Stimulated activated CD8-positive, alpha-beta memory T cell treated with anti-CD3 and anti-CD28 coated beads, Interleukin-15, amount 100 ng/mL, for 24 hours (primary cell): ENCODE data around the gene BRMS1L.
"Not testable (repeated sequence)": the region's sequence is repeated elsewhere in the genome, so short reads cannot be mapped to it uniquely, and the experiment has no call there.

Experiments used
- DNase-seq: peaks from one replicate; pipeline ENCODE4 v3.0.0-alpha.2; 2020; ENCODE audit warnings: low read depth

The BRMS1L gene

DNA sequence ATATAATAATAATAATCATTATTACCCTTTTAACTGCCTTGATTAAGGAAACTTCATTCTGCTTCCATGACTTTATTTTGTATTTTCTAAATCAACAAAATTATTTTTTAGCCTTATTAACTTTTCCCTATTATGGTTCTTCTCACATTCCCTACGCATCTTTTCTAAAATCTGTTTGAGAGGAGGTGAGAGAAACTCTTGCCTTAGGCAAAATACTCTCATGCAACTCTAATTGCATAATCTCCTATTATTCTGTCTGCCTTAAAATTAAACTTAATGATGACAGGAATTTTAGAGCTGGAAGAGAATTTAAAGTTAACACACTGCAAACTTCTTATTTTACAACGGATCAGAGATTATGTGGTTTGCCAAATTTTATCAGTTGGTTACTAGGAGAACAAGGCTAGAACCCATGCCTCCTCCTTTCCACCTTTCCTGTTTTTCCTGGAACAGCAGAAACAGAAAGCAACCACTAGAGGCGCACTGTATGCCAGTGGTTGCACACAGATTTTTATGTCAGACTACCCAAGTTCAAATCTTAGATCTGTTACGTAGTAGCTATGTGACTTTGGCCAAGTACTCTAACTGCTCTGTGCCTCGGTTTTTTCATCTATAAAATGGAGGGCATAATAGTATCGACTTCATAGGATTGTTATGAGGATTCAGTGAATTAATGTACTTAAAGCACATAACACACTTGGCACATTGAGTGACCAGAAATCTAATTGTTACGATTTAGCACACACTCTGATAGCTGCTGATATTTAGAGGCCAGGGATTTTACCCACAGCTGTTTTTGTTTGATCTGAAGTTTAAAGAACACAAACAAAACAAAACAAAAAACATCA is 4.3 kb upstream of the BRMS1L start:
- DNase-seq: no peak

DNA sequence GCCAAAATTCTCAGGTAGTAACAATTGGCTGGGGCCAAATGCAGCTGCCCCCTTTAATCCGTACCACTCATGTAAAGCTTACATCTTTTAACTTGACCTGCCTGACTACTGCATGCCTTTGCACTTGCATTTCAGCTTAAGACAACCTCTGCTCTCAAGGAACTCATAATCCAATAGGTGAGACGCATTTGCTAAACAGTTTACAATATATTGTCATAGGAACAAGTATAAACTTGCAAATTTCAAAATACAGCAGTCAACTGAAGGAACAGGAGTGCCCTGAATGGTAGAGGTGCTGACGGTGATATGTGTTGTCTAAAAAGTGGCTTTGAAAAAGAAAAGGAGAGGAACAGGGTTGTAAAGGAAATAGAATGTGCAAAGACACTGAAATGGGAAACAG is 3.6 kb upstream of the BRMS1L start:
- DNase-seq: no peak

DNA sequence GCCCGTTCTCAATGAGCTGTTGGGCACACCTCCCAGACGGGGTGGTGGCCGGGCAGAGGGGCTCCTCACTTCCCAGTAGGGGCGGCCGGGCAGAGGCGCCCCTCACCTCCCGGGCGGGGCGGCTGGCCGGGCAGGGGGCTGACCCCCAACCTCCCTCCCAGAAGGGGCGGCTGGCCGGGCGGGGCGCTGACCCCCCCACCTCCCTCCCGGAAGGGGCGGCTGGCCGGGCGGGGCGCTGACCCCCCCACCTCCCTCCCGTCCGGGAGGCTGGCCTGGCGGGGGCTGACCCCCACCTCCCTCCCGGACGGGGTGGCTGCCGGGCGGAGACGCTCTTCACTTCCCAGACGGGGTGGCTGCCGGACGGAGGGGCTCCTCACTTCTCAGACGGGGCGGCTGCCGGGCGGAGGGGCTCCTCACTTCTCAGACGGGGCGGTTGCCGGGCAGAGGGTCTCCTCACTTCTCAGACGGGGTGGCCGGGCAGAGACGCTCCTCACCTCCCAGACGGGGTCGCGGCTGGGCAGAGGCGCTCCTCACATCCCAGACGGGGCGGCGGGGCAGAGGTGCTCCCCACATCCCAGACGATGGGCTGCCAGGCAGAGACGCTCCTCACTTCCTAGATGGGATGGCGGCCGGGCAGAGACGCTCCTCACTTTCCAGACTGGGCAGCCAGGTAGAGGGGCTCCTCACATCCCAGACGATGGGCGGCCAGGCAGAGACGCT is 1.5 kb upstream of the BRMS1L start:
- not testable (repeated sequence) for DNase-seq

DNA sequence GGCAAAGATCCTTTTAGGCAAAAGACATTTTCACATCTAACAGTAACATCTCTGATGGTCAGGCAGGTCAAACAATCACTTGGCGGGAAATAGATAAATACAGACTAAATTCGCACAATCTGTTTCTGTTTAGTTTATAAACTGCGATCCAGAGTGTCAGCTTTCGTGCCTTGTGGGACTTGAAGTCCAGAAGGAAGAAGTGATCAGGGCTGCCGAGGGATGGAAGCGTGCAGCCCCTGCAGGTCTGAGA is 245 bp upstream of the BRMS1L start:
- no peak for DNase-seq

DNA sequence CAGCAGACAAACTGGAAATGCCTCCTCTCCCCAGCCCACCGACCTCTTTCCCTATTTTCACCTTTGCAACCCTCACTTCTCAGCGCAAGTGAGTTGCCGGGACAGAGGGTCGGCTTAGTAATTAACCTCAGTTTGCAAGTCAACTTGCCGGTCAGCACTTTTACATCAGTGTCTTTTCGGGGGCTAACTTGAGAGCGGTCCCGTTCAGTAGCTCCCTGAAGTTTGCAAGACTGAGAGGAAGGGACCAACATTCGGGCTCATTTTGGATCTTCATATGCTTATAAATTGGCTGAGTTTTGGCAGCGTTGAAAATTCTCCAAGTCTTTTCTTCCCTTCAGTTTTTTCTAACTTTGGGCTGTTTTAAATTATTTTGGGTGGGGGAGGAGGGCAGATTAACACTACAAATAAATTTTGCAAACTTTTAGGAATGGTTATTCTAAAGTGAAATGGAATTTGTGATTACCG is 846 bp downstream of the BRMS1L start:
- DNase-seq: no peak

DNA sequence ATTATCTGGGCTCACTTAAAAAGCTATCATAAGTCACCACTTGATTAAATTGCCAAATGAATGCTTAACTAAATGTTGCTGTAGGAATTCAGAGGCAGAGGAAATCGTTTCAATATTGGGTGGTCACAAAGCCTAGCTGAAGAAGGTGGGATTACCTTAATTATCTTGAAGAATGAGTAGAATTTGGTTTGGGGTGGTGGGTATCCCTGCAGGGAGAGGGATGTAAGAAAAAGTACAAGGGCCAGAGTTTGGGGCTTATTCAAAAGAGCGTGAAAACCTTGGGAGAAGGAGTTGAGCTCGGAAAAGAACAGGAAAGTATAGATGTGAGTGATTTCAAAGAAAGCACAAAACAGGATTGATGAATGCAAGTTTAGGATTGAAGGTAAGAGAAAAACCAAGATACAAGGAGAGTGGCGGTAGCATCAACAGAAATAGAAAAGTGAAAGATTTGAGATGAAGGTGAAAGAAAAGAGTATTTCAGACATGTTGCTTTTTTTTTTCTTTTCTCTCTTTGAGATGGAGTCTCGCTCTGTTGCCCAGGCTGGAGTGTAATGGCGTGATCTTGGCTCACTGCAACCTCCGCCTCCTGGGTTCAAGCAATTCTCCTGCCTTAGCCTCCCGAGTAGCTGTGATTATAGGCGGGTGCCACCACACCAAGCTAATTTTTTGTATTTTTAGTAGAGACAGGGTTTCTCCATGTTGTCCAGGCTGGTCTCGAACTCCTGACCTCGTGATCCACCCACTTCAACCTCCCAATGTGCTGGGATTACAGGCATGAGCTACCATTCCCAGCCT is 1.7 kb downstream of the BRMS1L start:
- no peak for DNase-seq

DNA sequence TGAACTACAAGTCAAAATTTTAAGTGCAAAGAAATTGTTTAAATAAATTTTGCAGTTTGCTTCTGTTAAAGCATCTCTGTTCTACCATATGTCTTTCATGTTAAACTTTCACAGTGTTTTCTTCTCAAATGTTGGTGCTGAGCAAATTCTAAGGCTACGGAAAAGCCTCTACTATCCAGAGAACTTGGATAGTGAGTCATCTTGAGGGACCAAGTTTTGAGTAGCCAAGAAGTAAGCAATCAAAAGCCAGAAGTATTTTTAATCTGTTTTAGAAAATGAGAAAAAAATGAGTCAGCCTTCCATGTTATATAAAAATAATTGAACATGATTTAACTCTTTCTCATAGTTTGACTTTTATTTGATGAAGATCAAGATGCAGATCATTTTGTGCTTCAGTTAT is 3.3 kb downstream of the BRMS1L start:
- DNase-seq: no peak

DNA sequence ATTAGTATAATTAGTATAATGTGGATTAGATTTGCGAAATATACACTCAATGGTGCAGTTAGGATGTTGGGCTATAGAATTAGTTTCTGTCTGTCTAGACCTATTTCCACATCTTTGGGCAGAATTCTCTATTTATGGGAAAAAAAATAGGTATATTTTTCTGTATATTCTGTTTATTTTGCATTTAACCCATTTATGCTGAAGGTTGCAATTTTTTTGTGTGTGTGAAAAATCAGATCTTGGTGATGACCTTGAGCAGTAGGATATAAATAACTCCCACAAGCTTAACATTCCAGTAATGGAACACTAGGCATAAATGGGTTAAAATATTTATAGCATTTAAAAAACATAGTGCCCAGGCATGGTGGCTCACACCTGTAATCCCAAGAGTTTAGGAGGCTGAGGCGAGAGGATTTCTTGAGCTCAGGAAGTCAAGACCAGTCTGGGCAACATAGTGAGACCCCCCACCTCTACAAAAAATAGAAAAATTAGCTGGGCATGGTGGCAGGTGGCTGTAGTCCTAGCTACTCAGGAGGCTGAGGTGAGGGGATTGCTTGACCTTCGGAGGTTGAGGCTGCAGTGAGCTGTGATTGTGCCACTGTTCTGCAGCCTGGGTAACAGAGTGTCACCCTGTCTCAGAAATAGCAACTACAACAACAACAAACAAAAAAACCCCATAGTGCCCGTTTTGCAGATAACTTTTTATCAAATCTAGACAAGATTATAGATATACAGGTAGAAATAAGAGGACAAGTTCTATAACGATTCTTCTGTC is 9.3 kb downstream of the BRMS1L start:
- DNase-seq: no peak

DNA sequence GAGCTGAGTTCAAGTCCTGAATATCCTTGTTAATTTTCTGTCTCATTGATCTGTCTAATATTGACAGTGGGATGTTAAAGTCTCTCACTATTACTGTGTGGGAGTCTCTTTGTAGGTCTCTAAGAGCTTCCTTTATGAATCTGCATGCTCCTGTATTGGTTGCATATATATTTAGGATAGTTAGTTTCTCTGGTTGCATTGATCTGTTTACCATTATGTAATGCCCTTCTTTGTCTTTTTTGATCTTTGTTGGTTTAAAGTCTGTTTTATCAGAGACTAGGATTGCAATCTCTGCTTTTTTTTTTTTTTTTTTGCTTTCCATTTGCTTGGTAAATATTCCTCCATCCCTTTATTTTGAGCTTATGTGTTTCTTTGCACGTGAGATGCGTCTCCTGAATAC is 15.6 kb downstream of the BRMS1L start:
- not testable (repeated sequence) for DNase-seq

DNA sequence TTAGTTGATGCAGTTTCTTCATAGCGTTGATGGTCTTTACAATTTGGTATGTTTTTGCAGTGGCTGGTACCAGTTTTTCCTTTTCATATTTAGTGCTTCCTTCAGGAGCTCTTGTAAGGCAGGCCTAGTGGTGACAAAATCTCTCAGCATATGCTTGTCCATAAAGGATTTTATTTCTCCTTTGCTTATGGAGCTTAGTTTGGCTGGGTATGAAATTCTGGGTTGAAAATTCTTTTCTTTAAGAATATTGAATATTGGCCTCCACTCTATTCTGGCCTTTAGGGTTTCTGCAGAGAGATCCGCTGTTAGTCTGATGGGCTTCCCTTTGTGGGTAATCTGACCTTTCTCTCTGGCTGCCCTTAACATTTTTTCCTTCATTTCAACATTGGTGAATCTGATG is 16.1 kb downstream of the BRMS1L start:
- DNase-seq: not testable (repeated sequence)

DNA sequence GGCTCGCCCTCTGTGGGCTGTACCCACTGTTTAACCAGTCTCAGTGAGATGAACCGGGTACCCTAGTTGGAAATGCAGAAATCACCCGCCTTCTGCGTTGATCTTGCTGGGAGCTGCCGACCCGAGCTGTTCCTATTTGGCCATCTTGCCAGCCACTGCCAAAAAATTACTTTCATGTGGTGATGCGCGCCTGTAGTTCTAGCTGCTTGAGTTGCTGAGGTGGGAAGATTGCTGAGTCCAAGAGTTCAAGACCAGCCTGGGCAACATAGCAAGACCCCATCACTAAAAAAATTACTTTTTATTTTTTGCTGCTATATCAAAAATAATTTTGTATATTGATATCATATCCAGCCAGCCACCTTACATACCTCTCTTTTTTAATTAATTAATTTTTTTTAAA is 18.4 kb downstream of the BRMS1L start:
- no peak for DNase-seq

DNA sequence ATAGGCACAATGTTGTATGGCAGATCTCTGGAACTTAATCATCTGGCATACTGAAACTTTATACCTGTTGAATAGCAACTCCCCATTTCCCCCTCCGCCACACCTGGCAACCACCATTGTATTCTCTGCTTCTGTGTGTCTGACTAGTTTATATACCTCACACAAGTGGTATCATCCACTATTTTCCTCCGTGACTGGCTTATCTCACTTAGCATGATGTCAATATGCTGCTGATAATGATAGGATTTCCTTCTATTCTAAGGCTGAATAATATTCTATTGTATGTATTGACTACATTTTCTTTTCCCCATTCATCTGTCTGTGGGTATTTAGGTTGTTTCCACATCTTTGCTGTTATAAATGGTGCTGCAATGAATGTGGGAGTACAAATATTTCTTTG is 21.5 kb downstream of the BRMS1L start:
- no peak for DNase-seq

DNA sequence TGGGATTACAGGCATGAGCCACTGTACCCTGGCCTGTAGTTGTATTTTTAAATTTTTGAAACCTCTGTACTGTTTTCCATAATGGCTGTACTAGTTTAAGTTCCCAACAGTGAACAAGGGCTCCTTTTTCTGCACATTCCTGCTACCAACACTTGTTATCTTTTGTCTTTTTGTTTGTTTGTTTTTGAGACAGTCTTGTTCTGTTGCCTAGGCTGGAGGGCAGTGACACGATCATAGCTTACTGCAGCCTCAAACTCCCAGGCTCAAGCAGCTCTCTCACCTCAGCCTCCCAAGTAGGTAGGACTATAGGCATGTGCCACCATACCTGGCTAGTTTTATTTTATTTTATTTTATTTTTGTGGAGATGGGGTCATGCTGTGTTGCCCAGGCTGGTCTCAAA is 23.0 kb downstream of the BRMS1L start:
- no peak for DNase-seq

DNA sequence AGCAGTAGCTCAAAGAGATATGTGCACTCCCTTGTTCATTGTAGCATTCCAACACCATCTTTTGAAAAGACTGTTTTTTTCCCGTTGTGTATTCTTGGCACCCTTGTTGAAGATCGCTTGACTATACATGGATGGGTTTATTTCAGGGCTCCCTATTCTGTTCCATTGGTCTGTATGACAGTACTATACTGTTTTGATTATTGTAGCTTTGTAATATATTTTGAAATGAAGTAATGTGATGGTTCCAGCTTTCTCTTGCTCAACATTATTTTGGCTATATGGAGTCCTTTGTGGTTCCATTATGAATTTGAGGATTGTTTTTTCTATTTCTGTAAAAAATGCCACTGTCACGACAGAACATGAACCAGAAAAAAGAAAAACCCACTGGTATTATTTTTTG is 25.7 kb downstream of the BRMS1L start:
- DNase-seq: no peak

DNA sequence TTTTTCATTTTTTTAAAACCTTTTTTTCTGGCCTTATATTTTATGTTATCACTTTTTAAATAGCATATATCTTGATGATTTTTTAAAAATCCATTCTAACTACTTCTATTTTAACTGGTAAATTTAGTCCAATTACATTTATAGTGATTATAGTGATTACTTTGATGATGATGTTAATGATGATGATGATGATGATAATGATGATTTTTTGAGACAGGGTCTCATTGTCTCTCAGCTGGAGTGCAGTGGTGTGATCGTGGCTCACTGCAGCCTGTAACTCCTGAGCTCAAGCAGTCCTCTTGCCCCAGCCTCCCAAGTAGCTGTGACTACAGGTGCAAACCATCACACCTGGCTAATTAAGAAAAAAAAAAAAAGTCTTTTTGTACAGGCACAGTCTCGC is 27.1 kb downstream of the BRMS1L start:
- DNase-seq: no peak

DNA sequence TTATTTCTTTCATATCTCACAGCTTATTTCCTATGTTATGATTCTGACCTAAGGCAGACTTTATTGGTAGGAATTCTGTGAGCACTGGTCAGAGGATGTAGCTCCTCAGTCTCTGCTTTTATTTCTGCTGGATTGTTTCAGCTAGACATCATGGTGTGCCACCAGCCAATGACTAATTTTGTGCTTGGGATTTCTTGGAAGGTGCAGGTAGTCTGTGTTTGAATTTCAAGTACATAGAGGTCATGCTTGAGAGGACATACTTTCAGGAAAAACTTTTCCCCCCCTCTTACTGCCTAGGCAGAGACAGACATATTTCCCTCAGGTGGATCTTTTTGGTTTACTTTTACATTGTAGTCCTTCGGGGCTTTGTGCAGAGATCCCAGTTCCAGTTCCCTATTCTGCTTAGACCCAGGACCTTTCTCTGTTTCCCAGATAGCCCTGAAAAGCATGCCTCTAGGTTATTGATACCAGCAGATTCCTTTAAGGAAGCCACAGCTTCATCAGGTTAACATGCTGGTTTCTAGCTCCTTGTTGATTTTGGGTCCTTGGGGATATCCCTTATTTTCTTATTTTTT is 28.6 kb downstream of the BRMS1L start:
- no peak for DNase-seq

DNA sequence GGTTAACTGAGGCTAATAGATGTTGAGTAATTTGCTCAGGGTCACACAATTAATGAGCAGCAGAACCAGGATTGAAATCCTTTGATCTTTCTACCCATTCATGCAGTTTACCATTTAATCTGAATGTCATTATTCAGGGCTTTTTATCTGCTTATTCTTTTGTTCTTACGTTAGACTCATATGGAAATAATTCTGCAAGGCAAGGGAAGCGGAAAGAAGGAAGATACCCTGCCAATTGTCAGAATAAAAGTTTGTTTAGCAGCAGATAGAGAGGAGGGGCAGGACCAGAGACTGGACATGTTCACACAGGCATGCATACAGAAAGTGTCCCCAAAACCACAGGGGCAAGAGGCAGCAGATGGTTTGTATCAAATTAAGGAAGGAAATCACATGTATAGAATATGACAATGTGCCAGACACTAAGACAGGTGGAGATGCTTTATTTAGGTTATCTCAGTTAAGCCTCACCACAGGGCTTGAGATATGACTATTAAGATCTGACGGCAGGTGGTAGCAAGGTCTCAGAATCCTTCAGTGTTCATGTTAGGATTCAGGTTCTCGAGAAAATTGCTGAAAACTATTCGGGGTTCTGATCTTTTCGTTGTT is 29.8 kb downstream of the BRMS1L start:
- no peak for DNase-seq

DNA sequence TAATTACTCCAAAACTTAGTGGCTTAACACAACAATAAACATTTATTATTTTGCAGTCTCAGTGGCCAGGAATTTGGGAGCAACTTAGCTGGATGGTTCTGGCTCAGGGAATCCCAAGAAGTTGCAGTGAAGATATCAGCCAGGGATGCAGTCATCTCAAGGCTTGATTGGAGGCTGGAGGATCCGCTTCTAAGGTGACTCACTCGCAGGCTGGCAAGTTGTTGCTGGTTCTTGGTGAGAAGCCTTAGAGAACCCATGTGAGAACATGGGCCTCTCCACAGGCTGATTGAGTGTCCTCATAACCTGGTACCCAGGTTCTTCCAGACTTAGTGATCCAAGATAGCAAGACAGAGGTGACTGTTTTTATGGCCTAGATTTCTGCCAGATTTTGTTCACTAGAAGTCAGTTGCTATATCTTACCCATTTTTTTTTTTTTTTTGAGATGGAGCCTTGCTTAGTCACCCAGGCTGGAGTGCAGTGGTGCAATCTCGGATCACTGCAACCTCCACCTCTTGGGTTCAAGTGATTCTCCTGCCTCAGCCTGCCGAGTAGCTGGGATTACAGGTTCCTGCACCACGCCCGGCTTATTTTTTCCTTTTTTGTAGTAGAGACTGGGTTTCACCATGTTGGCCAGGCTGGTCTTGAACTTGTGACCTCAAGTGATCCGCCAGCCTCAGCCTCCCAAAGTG is 32.5 kb downstream of the BRMS1L start:
- DNase-seq: no peak

DNA sequence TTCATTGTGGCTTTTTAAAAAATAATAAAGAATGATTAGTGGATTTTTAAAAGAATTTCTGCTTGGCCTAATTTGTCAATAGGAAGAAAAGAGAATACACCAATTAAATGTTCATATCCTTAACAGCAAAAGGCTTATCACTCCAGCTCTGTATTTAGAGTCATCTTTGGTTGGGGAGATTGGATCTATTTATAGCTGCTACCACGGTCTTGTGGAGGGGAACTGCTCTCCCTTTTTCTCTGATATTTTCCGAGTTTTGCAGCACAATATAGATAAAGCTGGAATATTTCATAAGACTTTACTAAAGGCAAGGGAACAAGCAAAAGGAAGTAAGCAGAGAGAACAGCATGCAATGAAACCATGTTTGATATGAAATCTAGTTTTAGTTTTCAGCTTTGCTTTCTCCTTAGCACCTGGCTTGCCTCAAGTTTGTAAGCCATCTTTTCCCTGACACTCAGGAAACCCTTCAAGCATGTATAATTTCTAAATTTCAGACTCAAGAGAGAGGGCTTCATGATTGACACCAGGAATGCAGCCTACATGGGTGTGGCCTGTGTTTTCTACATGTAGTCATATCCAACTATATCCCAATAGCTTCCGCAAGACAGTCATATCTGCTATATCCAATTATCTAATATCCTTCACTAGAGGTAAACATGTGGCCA is 35.2 kb downstream of the BRMS1L start:
- DNase-seq: no peak

DNA sequence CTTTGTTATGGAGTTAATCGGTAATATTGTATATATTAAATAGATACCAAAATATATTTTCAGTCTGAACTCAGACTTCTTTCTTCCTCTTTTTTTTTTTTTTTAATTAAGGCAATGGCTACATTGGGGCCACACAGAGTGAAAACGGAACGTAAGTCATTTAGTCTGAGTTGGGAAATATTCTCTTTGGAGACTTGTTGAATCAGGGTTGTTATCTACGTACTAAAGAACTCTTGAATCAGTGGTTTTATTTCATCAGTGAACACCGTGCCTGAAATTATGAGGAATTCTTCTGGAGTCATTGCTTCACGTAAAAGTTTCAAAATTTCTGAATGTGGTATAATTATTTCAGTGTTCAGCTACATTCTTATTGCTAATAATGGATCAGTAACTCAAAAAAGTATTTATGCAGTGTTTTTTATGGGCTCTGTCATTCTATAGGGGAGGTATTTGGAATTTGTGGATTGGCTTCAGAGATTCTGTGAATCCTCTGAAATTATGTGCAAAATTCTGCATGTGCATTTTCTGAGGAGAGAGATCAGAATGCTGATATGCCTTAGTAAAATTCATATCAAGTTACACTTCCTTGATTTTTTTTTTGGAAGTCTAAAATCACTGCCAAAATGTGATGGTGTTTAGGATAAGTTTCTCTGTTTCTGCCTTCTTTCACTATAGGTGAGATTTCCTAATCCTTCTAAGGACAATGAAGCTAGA is 39.6 kb downstream of the BRMS1L start:
- no peak for DNase-seq
